GM10248 (cell line): ENCODE measurements around the gene MYLK.

ENCODE experiments used
- CTCF ChIA-PET: fragments of 300-600 bp; sonication (Branson Sonifier 250); formaldehyde crosslinking; extraction: SDS; loops from one replicate; lab custom pipeline; 2021; ENCODE audit warnings: antibody characterized with exemption; lab: Yijun Ruan, JAX
- POLR2A ChIA-PET: fragments of 350-650 bp; sonication (Branson Sonifier 250); formaldehyde crosslinking; extraction: SDS; loops from one replicate; lab custom pipeline; 2020; ENCODE audit warnings: antibody characterized with exemption; lab: Yijun Ruan, JAX
- DNase-seq: peaks from one replicate; pipeline ENCODE4 v3.0.0; 2012; ENCODE audit errors: extremely low spot score
- CTCF ChIP-seq: IDR thresholded peaks from 2 replicates; pipeline ENCODE4 v1.5.1; 2012; ENCODE audit warnings: mild to moderate bottlenecking, low read depth; ENCODE audit errors: extremely low read depth, missing control alignments, control extremely low read depth

The MYLK gene

GRCh38 chr3:123800362-123800682 is 83.8 kb downstream of the MYLK start:
- ChIA-PET CTCF (interaction anchor here (1.6 kb wide), 1 partner anchor 10 kb away, joined by 3 read pairs; no protein-coding TSS in a partner anchor), POLR2A (no interaction called here)
- DNase-seq = no peak
- TF ChIP-seq CTCF = no peak

GRCh38 chr3:123799544-123800361 is 84.4 kb downstream of the MYLK start:
- CTCF ChIA-PET = interaction anchor here (1.6 kb wide), 1 partner anchor 10 kb away, joined by 3 read pairs; no protein-coding TSS in a partner anchor
- no peak for TF ChIP-seq CTCF
- no peak for DNase-seq
- POLR2A ChIA-PET = no interaction called here

- DNase-seq = no peak
- TF ChIP-seq CTCF = no peak
- POLR2A ChIA-PET = no interaction called here
- CTCF ChIA-PET = no interaction called here
These were observed 85.6 kb downstream of the MYLK start for GRCh38 chr3:123798550-123798949.

- TF ChIP-seq CTCF = no peak
- CTCF ChIA-PET = interaction anchor here (1.5 kb wide), 1 partner anchor 11 kb away, joined by 4 read pairs; no protein-coding TSS in a partner anchor
- POLR2A ChIA-PET = no interaction called here
- no peak for DNase-seq
These were observed 88.5 kb downstream of the MYLK start for GRCh38 chr3:123795471-123796251.

GRCh38 chr3:123793425-123793824 is 90.7 kb downstream of the MYLK start:
- TF ChIP-seq CTCF = no peak
- no peak for DNase-seq
- ChIA-PET CTCF (interaction anchor here (1.2 kb wide), 1 partner anchor 9 kb away, joined by 5 read pairs; no protein-coding TSS in a partner anchor), POLR2A (no interaction called here)

GRCh38 chr3:123792473-123793201 is 91.5 kb downstream of the MYLK start:
- CTCF ChIA-PET = no interaction called here
- POLR2A ChIA-PET = no interaction called here
- no peak for DNase-seq
- TF ChIP-seq CTCF = no peak
